HG02759 (cell line): ENCODE data around the gene CDH4.

ENCODE experiments used
- ATAC-seq: cut with Tn5 transposase; IDR thresholded peaks from one replicate; pipeline ENCODE4 v1.9.1; 2021; ENCODE audit warnings: mild to moderate bottlenecking, moderate library complexity; ENCODE audit not compliant: unreplicated experiment

The CDH4 gene

DNA sequence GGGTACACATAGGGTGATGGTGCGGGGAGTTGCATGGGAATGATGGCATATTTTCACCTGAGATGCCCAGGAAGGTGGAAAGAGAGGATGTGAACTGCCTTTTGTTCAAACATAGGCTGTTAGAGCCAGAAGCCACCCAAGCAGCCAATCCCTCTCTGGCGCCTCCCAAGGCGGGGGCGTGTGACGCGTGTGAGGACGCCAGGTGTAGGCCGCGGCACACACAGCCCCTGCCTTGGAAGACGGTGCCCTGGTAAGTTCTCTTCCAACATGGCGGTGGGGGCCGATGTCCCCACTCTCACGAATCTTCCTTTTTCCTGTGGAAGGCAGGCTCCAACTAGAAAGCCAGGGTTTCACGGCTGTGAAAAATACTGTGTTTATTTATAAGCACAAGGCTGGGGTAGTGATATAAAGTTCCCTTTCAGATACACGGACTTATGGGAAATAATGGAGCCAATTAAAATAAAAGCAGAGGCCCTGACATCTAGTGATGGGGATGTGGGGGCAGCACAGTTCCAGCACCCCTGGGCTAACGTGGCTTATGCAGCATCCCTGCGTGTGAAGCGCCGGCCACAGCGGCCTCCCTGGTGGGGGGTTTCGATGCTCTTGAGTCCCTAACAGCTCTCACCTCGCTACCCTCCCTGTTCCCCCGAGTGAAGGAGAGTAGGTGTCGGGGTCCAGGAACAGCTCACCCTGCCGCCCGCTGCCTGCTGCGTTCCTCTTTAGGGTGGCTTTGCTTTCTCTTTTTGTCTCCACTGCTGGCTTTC, 28.3 kb downstream of the CDH4 start:
- ATAC-seq = no peak

DNA sequence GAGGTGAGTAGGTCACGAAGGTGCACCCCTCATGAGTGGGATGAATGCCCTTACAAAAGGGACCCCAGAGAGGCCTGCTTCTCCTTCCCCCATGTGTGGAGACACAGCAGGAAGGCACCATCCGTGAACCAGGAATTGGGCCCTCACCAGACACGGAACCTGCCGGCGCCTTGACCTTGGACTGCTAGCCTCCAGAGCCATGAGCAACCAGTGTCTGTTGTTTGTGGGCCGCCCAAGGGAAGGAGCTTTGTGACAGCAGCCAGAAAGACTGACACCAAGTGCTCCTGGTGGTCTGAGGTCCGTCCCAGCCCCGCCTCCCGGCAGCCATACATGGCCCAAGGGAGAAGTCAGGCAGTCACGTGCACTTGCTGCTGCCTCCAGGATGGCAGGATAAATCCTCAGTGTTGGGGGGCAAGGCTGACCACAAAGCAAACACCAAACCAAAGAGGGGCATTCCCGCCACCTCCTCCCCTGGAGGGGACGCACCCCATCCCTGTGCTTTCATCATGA, 29.3 kb downstream of the CDH4 start:
- ATAC-seq = no peak

- no peak for ATAC-seq
Measured at GRCh38 chr20:61284752-61285151, 32.7 kb downstream of the CDH4 start.

DNA sequence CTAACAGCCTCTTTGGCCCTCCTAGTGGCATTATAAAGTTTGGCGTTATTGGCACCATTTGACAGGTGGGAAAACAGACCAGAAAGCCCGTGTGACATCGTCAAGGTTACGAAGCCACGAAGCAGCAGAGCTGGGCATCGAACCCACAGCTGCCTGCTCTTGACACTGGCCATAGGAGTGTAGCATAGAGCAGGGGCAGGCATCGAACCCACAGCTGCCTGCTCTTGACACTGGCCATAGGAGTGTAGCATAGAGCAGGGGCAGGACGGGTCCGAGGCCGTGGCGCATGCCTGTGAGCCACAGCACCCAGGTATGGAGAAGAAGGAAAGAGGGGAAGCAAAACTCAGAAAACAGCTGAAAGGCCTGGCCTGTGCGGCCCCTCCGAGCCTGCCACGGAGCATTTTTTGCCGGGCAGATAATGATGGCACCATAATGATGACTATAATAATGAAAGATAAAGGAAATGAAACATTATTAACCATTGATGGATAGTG, 33.1 kb downstream of the CDH4 start:
- ATAC-seq = no peak

DNA sequence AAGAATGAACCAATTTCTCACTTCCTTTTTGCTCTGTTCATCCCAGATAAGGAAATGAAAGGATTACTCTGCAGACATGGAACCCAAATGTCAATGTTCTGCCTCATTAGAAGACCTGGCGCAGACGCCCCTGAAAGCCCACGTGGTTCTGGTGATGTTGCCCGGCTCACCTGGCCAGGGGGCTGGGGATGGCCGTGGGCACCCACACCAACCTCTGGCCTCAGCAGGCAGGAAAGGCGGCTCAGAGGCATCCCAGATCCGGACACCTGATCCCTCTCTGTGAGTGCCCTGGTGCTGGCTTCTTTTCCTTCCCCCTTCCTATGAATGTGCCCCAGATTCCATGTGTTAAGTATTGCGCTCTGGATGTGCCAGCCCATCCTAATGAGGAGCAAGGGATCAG, 33.6 kb downstream of the CDH4 start:
- no peak for ATAC-seq

- ATAC-seq = no peak
Measured at GRCh38 chr20:61287583-61288275, 35.7 kb downstream of the CDH4 start.

- no peak for ATAC-seq
Measured at GRCh38 chr20:61288331-61288784, 36.3 kb downstream of the CDH4 start.

GRCh38 chr20:61289166-61289565, 37.1 kb downstream of the CDH4 start:
- no peak for ATAC-seq

DNA sequence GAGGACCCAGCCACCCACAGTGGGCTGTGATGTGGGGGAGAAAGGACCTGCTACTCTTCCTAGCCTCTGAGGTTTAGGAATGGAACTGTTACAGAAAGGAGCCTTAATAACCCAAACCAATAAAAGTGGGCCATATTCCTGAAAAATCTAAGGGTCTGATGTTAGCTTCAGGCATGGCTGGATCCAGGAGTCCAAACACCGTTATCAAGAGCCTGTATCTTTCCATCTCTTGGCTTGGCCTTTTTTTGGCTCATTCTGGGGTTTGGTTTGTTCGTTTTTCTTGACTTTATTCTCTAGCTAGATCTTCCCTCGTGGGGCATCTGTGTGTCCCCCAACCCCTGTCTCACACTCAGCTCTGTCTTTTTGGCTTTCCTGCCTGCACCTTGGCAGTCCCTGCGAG, 38.7 kb downstream of the CDH4 start:
- no peak for ATAC-seq

- no peak for ATAC-seq
Measured at GRCh38 chr20:61291166-61291829, 39.2 kb downstream of the CDH4 start.

GRCh38 chr20:61292391-61292790, 40.3 kb downstream of the CDH4 start:
- no peak for ATAC-seq

DNA sequence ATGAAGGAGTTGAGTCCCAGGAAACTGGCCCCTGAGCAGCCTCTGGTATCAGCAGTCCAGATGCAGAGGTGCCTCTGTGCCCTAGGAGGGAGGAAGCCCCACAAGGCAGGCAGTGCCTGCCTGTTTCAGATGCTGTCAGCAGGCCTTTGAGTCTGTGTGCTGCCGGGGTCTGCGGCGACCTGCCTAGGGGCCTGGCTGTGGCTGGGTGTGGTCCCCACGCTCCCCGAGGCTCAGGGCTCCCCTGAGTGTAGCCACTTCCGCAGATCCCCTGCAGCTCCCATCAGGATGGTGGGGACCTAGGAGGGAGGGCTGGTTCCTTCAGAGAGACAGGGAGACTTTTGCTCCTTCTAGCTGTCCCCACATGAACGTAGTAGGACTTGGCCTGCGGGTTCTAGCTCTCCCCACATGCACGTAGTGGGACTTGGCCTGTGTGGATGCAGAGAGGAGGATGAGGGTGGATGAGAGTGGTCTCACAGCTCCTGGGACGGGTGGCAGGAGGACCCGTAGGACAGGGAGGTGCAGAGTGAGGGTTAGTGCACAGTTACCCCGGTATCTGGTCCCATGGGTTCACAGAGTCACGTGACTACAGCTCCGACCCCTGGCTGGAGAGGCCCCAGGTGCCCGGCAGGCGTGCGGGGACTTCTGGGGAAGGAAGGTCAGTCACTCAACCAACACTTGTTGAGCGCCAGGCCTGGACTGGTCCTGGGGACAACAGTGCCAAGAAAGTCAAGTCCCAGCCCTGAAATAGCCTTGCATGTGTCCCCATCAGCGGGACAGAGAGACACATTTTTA, 41.0 kb downstream of the CDH4 start:
- ATAC-seq = no peak

GRCh38 chr20:61293951-61294350, 41.9 kb downstream of the CDH4 start:
- no peak for ATAC-seq

DNA sequence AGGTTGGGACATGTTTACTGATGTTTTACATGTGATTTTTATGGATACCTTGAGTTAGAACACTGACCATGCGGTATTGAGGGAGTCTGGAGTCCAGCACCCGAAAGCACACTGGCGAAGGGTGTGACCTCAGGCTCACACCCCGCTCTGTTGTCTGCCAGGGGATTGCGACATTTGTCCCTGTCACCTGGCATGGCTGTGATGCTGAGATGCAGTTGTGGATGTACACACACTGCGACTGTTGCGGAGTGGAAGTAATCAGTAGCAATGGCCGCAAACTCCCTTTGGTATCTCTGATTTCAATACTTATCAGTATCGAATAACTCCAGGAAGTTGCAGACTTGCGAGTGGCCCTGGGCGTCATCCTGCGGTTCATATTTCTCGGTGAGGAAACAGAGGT, 43.2 kb downstream of the CDH4 start:
- ATAC-seq = no peak

- ATAC-seq = no peak
Measured at GRCh38 chr20:61295682-61296628, 43.9 kb downstream of the CDH4 start.

DNA sequence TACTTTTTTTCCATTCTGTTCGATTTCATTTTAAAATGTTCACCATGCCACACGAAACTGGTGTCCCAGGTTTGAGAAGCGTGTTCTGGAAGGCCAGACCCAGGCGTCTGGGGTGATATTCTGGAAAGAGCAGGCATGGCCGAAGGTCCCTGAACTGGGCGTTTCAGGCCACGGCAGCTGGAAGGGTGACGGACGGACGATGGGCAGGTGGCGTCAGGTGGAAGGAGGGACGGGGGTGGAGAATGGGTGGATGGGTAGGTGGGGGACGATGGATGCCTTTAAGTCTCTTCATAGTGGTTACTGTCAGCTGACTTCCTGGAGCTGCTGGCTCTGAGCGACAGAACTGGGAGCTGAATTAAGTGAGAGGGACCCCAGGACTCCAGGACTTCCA, 44.6 kb downstream of the CDH4 start:
- ATAC-seq = no peak

DNA sequence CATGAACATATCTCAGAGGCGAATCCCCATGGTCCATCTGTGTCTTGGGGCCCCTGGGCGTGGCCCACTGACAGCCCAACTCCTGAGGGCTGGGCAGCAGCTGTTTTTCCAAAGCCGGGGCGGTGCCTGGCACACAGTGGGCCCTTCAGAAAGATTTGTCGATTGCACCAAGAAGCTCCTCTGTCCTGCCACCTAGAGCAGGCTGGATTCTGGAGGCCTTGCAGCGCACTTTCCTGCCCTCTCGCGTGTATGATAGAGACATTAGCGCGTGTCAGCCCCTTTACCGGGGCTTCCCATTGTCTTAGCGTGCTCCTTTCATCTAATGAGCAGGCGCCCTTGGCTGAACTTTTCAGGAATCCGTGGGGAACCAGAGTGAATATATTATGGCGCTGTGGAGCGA, 45.4 kb downstream of the CDH4 start:
- ATAC-seq = no peak

DNA sequence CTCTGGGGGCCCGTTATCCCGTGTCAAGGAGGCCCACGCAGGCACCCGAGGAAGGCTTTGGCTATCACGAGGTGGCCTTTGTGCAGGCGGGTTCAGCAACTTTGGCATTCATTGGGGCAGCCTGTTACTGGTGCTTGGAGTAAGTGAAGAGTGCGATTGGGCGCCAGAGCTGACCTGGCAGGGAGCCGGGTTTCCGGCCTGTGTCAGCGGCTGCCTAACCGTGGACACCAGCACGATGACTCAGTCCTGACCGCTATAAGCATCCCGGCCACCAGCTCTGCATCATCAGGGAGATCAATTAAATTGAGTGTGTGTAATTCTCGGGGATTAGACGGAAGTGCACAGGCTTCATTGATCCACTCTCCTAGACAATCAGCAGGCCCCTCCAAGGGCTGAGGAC, 45.9 kb downstream of the CDH4 start:
- no peak for ATAC-seq

GRCh38 chr20:61298661-61299060, 46.6 kb downstream of the CDH4 start:
- no peak for ATAC-seq

DNA sequence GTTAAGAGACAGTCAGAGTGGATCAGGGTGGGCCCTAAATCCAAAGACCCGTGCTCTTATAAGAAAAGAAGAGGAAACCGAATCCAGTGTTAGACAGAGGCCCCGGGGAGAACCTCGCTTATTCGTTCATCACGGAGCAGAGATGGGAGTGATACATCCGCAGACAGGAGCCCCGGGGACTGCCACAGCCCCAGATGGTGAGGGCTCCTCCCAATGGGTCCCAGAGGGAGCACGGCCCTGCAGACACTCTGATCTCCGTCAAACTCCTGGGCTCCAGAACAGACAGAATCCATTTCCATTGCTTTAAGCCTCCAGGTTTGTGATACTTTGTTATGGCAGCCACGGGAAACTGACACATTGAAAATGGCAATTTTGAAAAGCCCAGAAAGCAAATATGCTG, 47.0 kb downstream of the CDH4 start:
- ATAC-seq = no peak
